Measurements from ENCODE around the gene KCTD10. TPM values are rescaled to one million over a fixed set of nuclear protein-coding genes. Genes with fewer than 3 reads are reported as not detected.
"Not testable (repeated sequence)": the region's sequence is repeated elsewhere in the genome, so short reads cannot be mapped to it uniquely, and the experiment has no call there.

Gene KCTD10
- total RNA-seq, 1 experiment from 2014 or later = 17.2 TPM

DNA sequence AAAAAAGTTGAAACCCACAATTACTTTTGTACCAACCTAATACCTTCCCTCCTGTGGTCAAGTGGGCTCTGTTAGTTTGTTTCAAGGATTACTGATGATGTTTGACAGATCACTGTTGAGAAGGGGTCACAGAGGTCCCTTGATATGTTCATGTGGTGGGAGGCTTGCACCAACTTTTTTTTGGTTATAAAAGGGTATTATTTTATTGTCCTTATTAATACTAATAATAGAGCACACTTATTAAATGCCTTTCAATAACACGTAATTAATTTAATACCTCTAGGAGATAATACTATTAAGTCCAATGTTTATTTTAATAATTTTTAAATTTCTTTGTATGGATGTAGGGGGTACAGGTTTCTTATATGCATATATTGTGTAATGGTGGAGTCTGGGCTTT, 4.8 kb upstream of the KCTD10 start:
- no peak for DNase-seq (ENCODE audit: low read depth, low spot score)
- in situ Hi-C loops (cut with HindIII; ENCODE audit: low pct_unique_long_range_greater_than_20kb, low sequenced_read_pairs) = no loop called here

- DNase-seq (ENCODE audit: low read depth, low spot score) = no peak
- in situ Hi-C loops (cut with HindIII; ENCODE audit: low pct_unique_long_range_greater_than_20kb, low sequenced_read_pairs) = no loop called here
Measured at GRCh38 chr12:109480356-109480755, 3.3 kb upstream of the KCTD10 start.

GRCh38 chr12:109479761-109480160, 2.7 kb upstream of the KCTD10 start:
- no peak for DNase-seq (ENCODE audit: low read depth, low spot score)
- in situ Hi-C loops (cut with HindIII; ENCODE audit: low pct_unique_long_range_greater_than_20kb, low sequenced_read_pairs) = no loop called here

DNA sequence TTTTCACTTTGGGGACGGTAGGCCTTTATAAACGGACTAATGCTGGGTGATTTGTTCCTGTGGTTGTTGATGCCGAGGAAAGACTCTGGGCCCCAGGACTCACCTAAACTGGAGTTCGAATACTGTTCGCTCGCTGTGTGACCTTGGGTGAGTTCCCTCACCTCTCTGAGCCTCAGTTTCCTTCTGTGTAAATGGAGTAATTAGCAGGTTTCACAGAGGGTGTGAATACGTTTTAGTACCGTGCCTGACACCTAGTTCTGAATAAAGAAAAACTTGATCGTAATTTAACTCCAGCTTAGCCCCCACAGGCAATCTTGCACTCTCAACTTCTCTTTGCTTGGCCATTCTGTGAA, 839 bp upstream of the KCTD10 start:
- in situ Hi-C loops (cut with HindIII; ENCODE audit: low pct_unique_long_range_greater_than_20kb, low sequenced_read_pairs) = no loop called here
- DNase-seq (ENCODE audit: low read depth, low spot score) = no peak

GRCh38 chr12:109476807-109477184, 304 bp downstream of the KCTD10 start:
- in situ Hi-C loops (cut with HindIII; ENCODE audit: low pct_unique_long_range_greater_than_20kb, low sequenced_read_pairs) = no loop called here
- no peak for DNase-seq (ENCODE audit: low read depth, low spot score)

DNA sequence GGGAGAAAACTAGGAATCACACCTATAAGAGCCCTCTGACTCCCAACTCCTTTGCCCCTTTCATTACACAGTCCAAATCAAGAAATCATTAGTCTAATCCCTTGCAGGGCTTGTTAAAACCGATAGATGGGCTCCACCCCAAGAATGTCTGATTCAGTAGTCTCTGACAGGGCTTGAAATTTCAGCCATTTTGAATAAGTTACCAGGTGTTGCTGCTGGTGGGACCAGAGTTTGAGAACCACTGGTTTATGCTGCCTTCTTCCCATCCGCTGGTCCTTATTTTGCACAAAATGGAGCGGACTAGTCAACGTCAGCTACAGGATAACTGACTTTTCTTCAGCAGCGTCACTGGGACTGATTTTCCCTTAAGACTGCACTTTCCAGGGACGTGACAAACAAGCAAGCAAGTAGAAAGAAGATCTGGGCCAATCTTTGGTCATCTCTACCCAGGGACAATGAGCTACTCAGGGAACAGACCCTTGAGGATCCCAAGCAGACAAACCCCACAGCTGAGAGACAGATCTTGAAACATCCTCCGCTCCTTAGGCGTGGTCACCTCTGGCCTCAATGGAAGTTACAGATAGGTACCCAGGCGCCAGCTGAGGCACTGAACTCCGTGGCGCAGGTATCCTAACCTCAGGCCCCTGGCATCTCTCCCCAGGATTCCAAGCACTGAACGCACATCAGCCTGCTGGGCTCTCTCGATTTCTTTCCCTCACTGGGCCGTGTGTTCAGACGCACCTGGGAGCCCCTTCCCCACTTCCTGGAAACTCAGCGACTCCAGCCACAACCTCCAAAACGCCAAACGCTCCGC, 900 bp downstream of the KCTD10 start:
- in situ Hi-C loops (cut with HindIII; ENCODE audit: low pct_unique_long_range_greater_than_20kb, low sequenced_read_pairs) = no loop called here
- DNase-seq (ENCODE audit: low read depth, low spot score) = no peak

GRCh38 chr12:109475121-109475520, 2.0 kb downstream of the KCTD10 start:
- in situ Hi-C loops (cut with HindIII; ENCODE audit: low pct_unique_long_range_greater_than_20kb, low sequenced_read_pairs) = no loop called here
- DNase-seq (ENCODE audit: low read depth, low spot score) = no peak

DNA sequence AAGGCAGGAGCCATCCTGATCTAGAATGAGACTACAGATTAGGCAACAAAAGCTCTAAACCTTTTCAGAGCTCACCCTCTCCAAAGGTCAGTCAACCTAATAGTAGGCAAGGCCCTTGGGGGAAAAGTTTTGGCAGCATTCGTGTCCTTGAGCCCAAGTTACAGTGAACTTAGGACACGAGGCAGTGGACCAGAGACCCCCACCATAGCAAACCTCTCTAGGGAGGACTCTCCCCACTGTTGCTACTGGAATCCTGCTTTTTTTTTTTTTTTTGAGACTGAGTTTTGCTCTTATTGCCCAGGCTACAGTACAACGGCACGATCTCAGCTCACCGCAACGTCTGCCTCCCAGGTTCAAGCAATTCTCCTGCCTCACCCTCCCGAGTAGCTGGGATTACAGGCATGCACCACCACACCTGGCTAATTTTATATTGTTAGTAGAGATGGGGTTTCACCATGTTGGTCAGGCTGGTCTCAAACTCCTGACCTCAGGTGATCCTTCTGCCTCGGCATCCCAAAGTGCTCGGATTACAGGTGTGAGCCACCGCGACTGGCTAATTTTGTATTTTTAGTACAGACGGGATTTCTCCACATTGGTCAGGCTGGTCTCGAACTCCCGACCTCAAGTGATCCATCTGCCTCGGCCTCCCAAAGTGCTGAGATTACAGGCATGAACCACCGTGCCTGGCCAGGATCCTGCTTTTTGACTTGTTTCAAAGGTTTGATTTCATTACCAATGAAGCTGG, 3.4 kb downstream of the KCTD10 start:
- DNase-seq (ENCODE audit: low read depth, low spot score); in situ Hi-C loops (cut with HindIII; ENCODE audit: low pct_unique_long_range_greater_than_20kb, low sequenced_read_pairs): not testable (repeated sequence)

DNA sequence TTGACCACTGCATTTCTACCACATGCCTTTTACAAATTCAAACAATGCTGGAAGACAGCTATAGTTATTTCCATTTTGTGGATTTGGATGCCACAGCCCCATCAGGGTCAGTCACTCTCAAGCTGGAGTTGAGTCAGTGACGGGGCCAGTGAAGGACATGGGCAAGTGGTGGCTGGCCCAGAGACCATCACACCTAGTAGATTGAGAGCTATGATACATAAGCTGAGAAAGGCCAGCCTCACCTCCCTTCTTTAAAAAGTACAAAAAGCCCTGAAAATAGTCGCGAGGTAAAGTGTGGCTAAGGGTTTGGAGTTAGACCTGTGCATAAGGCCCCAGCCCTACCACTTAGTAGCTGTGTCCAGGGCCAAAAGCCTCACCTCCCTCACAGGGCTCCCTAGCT, 4.1 kb downstream of the KCTD10 start:
- DNase-seq (ENCODE audit: low read depth, low spot score) = no peak
- in situ Hi-C loops (cut with HindIII; ENCODE audit: low pct_unique_long_range_greater_than_20kb, low sequenced_read_pairs) = no loop called here

- DNase-seq (ENCODE audit: low read depth, low spot score) = no peak
- in situ Hi-C loops (cut with HindIII; ENCODE audit: low pct_unique_long_range_greater_than_20kb, low sequenced_read_pairs) = no loop called here
Measured at GRCh38 chr12:109469517-109469916, 7.6 kb downstream of the KCTD10 start.

GRCh38 chr12:109467978-109468676, 9.0 kb downstream of the KCTD10 start:
- DNase-seq (ENCODE audit: low read depth, low spot score) = no peak
- in situ Hi-C loops (cut with HindIII; ENCODE audit: low pct_unique_long_range_greater_than_20kb, low sequenced_read_pairs) = no loop called here

- in situ Hi-C loops (cut with HindIII; ENCODE audit: low pct_unique_long_range_greater_than_20kb, low sequenced_read_pairs) = no loop called here
- DNase-seq (ENCODE audit: low read depth, low spot score) = no peak
Measured at GRCh38 chr12:109466821-109467220, 10.3 kb downstream of the KCTD10 start.

DNA sequence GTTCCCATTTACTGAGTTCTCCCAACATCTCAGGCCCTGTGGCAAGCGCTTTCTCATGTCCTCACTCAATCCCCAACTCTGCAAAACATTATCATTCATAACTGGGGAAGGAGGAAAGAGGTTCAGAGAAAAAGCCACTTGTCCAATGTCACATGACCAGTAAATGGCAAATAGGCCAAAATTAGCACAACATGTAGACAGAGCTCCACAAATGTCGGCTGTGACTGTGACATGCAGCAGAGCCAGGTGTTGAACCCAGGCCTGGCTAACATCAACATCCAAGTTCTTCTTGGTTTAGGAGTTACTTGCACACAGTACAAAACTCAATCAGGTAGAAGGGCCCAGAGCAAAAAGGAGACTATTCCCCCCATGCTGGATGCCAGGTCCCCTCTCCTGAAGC, 10.8 kb downstream of the KCTD10 start:
- in situ Hi-C loops (cut with HindIII; ENCODE audit: low pct_unique_long_range_greater_than_20kb, low sequenced_read_pairs) = no loop called here
- no peak for DNase-seq (ENCODE audit: low read depth, low spot score)

- no peak for DNase-seq (ENCODE audit: low read depth, low spot score)
- in situ Hi-C loops (cut with HindIII; ENCODE audit: low pct_unique_long_range_greater_than_20kb, low sequenced_read_pairs) = no loop called here
Measured at GRCh38 chr12:109464642-109465351, 12.3 kb downstream of the KCTD10 start.

- DNase-seq (ENCODE audit: low read depth, low spot score) = no peak
- in situ Hi-C loops (cut with HindIII; ENCODE audit: low pct_unique_long_range_greater_than_20kb, low sequenced_read_pairs) = no loop called here
Measured at GRCh38 chr12:109463756-109464155, 13.3 kb downstream of the KCTD10 start.

DNA sequence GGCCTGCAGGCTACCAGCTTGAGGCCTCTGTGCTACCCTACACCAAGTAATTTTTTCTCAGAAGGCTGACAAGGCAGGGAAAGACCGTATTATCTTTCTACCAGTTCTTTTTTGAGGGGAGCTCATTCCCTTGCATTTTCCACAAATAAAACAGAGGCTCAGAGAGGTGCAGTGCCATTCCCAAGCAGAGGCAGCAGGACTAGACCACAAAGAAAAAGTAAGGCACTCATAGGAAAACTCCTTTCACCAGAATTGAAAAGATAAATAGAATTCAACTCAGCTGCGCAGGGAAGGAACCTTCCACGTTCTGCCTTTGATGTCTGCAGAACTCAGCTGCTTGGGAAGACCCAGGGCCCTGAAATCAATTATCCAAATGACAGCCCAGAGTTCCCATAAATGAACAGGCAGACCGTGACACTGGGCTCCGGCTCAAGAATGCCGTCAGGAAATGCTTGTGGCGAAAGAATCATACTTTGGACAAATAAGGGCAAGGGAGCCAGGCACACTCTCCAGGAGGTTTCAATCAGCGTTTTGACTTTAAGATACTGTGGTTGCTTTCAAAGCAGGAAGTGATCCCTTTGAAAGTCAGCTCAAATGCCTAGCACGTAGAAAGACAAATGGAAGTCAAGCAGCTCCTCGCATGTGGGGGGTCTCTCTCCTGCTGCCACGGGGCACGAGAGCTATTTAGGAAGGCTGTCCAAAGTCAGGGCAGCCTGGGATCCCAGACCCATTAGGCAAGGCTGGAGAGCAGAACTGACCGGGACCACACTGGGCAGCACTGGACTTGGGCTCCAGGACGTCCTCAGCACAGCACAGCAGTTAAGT, 14.0 kb downstream of the KCTD10 start:
- in situ Hi-C loops (cut with HindIII; ENCODE audit: low pct_unique_long_range_greater_than_20kb, low sequenced_read_pairs) = no loop called here

More for the DNA sequence above, 14.0 kb downstream of the KCTD10 start:
- peak; percentile 83 for DNase-seq (ENCODE audit: low read depth, low spot score)

Measured in SK-MEL-5 (cell line).